GM19328 (cell line): ENCODE measurements around the gene SMYD1.
"Not testable (repeated sequence)": the region's sequence is repeated elsewhere in the genome, so short reads cannot be mapped to it uniquely, and the experiment has no call there.

Source experiments
- ATAC-seq: cut with Tn5 transposase; IDR thresholded peaks from one replicate; pipeline ENCODE4 v1.9.1; 2021; ENCODE audit warnings: mild to moderate bottlenecking, moderate library complexity; ENCODE audit not compliant: unreplicated experiment

The SMYD1 gene

GRCh38 chr2:88067598-88067997, at the start of gene SMYD1:
Gene SMYD1 (plus strand): TSS chr2:88067825. CDS start chr2:88067865, 40 bp downstream.
- ATAC-seq = no peak

- not testable (repeated sequence) for ATAC-seq
These were observed 49.4 kb upstream of the SMYD1 start for GRCh38 chr2:88018077-88018805.

- ATAC-seq = no peak
These were observed 48.7 kb upstream of the SMYD1 start for GRCh38 chr2:88018909-88019308.

GRCh38 chr2:88019985-88020384, 47.6 kb upstream of the SMYD1 start:
- no peak for ATAC-seq

GRCh38 chr2:88022669-88022921, 45.0 kb upstream of the SMYD1 start:
- ATAC-seq = no peak

- no peak for ATAC-seq
These were observed 43.1 kb upstream of the SMYD1 start for GRCh38 chr2:88024509-88024908.

GRCh38 chr2:88027697-88028389, 39.8 kb upstream of the SMYD1 start:
- ATAC-seq = no peak

GRCh38 chr2:88028931-88029330, 38.7 kb upstream of the SMYD1 start:
- no peak for ATAC-seq

- no peak for ATAC-seq
These were observed 35.4 kb upstream of the SMYD1 start for GRCh38 chr2:88032070-88032702.

GRCh38 chr2:88036182-88036581, 31.4 kb upstream of the SMYD1 start:
- ATAC-seq = no peak

GRCh38 chr2:88036606-88037005, 31.0 kb upstream of the SMYD1 start:
- ATAC-seq = no peak

GRCh38 chr2:88038263-88039105, 29.1 kb upstream of the SMYD1 start:
- ATAC-seq = no peak

GRCh38 chr2:88042476-88042875, 25.1 kb upstream of the SMYD1 start:
- no peak for ATAC-seq

GRCh38 chr2:88045561-88045960, 22.1 kb upstream of the SMYD1 start:
- not testable (repeated sequence) for ATAC-seq

- ATAC-seq = no peak
These were observed 19.1 kb upstream of the SMYD1 start for GRCh38 chr2:88048541-88048940.

GRCh38 chr2:88049622-88050021, 18.0 kb upstream of the SMYD1 start:
- no peak for ATAC-seq

- no peak for ATAC-seq
These were observed 15.8 kb upstream of the SMYD1 start for GRCh38 chr2:88051792-88052191.

GRCh38 chr2:88053296-88053695, 14.3 kb upstream of the SMYD1 start:
- ATAC-seq = no peak

- no peak for ATAC-seq
These were observed 13.5 kb upstream of the SMYD1 start for GRCh38 chr2:88053934-88054781.

GRCh38 chr2:88054782-88055370, 12.7 kb upstream of the SMYD1 start:
- ATAC-seq = no peak
